HG03280 (cell line): Measurements from ENCODE around the gene CETP.

Source experiments
- ATAC-seq: cut with Tn5 transposase; IDR thresholded peaks from one replicate; pipeline ENCODE4 v1.9.1; 2021; ENCODE audit warnings: mild to moderate bottlenecking, moderate library complexity; ENCODE audit not compliant: unreplicated experiment

Gene CETP

DNA sequence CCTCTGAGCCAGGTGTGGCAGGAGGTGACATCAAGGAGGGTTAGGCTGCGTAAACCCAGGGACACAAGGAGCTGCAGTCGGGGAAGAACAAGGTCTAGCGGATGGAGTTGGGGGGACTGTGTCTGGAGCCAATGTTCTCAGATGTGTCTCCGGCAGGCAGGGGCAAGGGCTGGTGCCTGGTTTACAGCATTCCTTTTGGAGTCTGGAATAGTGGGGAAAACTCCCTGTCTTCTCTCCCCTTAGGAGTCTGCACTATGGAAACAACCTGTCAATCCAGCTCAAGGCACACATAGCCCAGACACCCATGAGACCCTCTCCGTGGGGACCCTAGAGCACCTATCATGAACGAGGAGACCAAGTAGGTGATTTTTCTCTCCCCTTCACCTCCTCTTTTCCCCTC lies 55.1 kb downstream of the CETP start:
- ATAC-seq, result no peak

DNA sequence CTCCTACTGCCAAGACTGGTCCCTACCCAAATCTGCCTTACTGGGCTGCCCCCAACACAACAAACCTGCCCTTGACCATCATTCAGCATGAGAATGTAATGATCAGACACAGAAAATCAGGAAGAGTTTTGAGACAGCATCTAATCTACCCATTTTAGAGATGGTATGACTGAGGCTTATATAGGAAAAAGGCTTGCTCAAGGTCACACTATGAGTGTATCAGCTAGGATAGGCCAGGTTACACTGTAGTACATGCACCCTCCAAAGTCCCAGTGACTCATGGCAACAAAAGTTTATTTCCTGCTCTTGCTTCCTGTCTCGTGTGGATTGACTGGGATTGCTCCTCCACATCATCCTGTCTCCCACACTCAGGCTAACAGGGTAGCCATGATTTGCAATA lies 55.5 kb downstream of the CETP start:
- ATAC-seq, result no peak

DNA sequence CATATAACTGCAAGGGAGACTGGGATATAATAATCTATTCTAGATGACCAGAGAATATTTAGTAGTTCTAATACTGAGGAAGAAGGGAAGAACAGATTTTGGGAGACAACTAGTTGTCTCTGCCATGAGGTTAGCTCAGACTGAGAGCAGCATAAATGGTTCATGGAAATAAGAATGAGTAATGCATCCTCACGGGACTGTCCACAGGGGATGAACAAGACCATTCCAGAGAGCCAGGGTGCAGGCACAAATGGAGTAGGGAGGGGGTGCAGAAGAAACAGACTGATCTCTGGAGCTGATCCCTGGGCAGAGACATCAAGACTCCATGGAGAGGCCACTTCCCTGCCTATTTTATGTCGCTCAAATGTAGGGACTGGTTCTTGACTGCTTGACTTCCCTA lies 58.0 kb downstream of the CETP start:
- no peak for ATAC-seq

DNA sequence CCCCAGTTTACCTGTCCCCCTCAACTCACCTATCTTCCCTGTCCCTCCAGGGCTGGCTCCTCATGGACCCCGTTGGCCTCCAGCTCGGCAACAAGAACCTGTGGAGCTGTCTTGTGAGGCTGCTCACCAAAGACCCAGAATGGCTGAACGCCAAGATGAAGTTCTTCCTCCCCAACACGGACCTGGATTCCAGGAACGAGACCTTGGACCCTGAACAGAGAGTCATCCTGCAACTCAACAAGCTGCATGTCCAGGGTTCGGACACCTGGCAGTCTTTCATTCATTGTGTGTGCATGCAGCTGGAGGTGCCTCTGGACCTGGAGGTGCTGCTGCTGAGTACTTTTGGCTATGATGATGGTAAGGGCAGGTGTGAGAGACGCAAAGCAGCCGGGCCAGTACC lies 58.9 kb downstream of the CETP start:
- no peak for ATAC-seq

DNA sequence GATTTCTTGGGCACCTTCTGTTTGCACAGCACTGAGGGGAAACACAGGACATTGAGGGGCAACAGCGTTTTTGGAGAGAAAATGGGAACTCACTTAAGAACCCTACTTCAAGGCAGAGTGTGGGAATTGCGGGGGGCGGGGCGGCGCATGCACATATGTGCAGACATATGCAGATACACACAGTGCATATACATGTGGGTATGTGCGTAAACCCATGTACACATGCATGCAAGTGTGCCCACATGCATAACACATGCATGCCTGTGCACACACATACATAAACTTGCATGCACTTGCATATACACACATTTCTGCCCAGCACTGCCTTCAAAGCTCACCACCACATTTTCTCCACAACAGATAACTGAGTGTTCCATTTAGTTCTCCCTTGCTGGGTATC lies 60.0 kb downstream of the CETP start:
- no peak for ATAC-seq

DNA sequence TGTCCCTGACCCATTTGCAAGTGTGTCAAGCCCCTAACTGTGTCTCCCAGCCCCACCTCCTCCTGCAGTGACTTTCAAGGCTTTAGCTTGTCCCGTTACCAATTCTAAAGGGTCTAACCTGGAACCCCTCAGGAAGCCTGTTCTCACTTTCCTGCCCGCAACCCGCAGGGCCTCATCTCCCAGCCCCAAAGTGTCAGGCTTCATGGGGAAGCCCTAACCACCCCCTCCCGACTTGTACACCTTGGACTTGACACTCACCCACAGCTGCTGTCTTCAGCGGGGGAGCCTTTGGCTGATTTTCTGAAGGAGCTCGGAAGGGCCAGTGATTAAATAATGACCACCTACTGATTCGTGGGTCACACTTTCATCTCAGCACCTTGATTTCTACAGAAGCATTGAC lies 60.7 kb downstream of the CETP start:
- no peak for ATAC-seq

- ATAC-seq, result no peak
These were observed 61.9 kb downstream of the CETP start for GRCh38 chr16:57023541-57024249.

DNA sequence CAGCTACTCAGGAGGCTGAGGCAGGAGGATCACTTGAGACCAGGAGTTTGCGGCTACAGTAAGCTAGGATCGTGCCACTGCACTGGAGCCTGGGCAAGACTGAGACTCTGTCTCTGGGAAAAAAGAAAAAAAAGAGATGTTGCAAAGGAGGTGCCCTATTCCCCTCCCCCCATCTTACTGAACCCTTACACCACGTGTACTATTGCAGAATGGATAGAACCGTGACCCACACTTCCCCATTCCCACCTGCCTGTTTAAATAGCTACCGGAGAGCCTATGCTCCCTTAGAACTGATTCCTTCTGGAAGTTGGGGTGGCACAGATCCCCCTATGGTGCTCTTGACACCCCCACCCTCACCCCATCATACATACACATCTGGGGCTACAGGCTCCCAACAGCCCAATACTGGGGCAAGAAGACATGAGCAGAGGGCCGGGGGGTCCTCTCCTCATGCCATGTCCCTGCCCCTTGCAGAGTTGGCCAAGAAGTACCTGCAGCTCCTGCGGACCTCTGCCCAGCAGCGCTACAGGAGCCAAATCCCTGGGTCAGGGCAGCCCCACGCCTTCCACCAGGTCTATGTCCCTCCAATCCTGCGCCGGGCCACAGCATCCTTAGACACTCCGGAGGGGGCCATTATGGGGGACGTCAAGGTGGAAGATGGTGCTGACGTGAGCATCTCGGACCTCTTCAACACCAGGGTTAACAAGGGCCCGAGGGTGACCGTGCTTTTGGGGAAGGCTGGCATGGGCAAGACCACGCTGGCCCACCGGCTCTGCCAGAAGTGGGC lies 63.3 kb downstream of the CETP start:
- ATAC-seq, result no peak

DNA sequence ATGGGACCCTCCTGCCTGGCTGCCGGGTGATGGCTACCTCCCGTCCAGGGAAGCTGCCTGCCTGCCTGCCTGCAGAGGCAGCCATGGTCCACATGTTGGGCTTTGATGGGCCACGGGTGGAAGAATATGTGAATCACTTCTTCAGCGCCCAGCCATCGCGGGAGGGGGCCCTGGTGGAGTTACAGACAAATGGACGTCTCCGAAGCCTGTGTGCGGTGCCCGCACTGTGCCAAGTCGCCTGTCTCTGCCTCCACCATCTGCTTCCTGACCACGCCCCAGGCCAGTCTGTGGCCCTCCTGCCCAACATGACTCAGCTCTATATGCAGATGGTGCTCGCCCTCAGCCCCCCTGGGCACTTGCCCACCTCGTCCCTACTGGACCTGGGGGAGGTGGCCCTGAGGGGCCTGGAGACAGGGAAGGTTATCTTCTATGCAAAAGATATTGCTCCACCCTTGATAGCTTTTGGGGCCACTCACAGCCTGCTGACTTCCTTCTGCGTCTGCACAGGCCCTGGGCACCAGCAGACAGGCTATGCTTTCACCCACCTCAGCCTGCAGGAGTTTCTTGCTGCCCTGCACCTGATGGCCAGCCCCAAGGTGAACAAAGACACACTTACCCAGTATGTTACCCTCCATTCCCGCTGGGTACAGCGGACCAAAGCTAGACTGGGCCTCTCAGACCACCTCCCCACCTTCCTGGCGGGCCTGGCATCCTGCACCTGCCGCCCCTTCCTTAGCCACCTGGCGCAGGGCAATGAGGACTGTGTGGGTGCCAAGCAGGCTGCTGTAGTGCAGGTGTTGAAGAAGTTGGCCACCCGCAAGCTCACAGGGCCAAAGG lies 64.4 kb downstream of the CETP start:
- no peak for ATAC-seq

- no peak for ATAC-seq
These were observed 65.0 kb downstream of the CETP start for GRCh38 chr16:57026778-57027062.

- ATAC-seq, result no peak
These were observed 65.3 kb downstream of the CETP start for GRCh38 chr16:57027067-57027466.

DNA sequence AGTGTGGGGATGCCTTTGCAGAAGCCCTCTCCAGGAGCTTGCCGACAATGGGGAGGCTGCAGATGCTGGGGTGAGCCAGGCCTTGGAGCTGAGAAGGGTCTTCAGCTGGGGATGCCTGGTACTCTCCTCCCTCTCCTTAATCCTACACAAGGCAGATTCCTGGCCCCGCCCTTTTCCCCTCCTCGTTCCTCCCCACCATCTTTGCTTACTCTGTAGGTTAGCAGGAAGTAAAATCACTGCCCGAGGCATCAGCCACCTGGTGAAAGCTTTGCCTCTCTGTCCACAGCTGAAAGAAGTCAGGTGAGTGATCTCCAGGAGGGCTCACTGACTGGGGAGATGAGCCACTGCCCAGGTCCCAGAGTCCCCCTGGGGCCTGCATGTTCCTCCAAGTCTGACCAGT lies 66.3 kb downstream of the CETP start:
- no peak for ATAC-seq

DNA sequence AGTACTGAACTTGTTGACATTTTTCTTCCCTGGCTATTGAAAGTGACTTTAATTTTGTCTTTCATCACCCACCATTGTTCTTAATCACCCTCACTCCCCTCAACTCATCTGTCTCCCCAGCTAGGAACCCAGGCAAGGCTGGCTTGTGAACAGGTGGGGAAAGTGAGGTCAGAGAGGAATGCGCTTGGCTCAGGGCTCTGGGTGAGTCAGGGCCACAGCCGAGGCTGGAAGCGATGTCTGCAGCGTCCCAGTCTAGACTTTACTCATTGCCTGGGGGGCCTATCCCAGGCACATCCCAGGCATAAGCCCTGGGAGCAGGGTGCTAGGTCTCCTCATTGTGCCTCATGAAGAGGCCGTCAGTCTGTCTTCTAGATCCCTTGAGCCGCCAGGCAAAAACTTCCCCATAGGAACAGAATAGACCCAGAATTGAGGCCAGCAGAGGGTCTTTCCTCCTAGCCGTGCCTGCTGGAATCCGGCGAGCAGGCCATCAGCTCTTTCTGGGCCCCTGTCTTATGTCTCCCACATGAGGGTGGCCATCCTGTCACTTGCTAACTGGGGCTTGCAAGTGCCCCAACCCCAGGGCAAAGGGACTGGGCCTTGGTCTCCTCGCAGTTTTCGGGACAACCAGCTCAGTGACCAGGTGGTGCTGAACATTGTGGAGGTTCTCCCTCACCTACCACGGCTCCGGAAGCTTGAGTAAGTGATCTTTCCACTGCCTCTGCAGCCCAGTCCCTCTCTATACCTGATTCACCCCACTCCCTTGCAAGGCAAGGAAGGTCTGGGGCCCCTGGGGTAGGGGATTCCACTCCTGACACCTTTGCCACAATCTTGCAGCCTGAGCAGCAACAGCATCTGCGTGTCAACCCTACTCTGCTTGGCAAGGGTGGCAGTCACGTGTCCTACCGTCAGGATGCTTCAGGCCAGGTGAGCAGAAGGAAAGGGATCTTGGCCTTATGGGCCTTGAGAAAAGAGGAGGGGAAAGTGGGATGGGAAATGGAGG lies 67.7 kb downstream of the CETP start:
- ATAC-seq, result no peak

DNA sequence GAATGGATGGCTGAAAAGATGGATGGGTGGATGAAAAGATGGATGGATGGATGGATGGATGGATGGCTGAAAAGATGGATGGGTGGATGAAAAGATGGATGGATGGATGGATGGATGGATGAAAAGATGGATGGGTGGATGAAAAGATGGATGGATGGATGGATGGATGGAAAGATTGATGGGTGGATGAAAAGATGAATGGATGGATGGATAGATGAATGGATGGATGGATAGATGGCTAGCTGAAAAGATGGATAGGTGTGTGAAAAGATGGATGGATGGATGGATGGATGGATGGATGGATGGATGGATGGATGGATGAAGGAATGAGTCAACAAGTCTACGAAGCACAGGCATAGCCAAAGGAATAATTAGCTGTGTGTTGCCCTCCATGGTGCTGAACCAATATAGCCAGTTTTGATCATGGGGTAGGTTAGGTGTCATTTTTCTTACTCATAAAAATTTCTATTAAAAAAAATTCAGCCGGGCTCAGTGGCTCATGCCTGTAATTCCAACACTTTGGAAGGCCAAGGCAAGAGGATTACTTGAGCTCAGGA lies 68.7 kb downstream of the CETP start:
- ATAC-seq, result no peak

DNA sequence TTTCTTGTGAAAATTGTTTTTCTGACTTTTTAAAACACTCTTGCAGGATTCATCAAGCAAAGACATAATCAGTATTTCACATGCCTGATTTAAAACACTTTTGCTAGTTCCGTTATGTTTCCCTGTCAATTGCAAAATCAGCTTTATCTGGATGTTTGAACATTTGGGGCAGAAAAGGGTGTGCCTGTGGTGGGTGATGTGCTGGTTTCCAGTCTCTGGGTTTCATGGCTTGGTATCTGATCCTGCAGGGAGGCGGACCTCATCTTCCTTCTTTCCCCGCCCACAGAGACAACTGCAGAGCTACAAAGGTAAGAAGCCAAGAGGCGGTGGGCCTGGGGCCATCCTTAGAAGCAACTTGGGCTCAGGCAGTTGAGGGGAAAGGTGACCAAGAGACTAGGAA lies 69.4 kb downstream of the CETP start:
- ATAC-seq, result no peak

DNA sequence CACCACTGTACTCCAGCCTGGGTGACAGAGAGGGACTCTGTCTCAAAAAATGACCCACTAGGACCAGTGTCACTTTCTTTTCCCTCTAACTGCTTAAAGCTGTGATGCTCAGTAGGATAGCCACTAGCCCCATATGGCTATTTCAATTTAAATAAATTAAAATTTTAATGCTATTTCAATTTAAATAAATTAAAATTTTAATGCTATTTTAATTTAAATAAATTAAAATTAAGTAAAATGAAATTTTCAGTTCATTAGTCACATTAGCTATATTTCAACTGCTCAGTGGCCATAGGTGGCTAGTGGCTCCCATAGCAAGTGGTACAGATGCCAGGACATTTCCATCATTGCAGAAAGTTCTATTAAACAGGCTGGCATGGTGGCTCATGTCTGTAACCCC lies 70.6 kb downstream of the CETP start:
- ATAC-seq, result no peak

GRCh38 chr16:57032931-57033330 lies 71.2 kb downstream of the CETP start:
- no peak for ATAC-seq
